CD4-positive, alpha-beta T cell treated with Interleukin-10 for 1 hour (primary cell): ENCODE measurements around the gene CD247.

ENCODE experiments used
- DNase-seq: peaks from one replicate; pipeline ENCODE4 v3.0.0-alpha.2; 2020

Gene CD247

DNA sequence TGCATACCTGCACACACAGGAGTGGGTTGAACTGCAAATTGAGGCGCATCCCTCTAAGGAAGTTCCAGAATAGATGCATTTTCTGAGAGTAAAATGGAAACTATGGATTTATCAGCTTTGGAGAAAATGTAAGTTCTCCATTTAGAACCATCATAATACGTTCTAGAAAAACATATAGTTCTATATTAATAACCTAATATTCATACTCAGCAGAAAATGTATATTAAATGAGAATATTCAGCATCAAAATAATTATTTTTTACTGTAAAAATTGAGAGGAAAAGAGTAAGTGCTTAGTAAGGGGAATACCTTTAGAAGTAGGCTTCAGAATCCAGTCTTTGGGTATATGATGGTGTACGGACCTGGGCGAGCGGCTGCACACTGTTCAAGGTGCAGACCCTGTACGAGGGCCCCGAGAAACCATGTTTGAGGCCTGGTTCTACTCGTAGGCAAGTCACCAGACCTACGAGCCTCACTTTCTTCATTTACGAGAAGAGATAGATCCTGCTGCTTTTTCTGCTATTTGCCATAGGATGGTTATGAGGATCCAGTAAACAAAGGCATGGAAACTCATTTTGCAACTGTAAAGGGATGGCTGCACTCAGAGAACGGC is 6.8 kb downstream of the CD247 start:
- no peak for DNase-seq

DNA sequence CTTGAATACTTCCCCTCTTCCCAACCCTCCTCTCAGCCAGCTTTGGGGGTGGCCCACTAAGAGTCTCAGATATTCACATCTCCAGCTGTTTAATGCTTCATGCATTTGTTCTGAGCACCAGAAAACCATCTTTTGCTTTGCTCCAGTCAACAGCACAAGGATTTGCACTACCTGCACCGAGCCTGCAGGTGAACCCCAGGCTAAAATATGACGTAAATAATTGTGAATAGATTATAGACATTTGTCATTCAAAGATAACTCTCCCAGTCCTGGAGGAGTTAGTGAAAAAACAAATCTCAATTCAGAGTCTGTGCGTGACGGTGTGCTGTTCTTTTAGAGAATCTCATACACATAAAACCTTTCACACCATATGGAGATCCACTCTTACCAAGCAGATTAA is 7.4 kb downstream of the CD247 start:
- DNase-seq = no peak

DNA sequence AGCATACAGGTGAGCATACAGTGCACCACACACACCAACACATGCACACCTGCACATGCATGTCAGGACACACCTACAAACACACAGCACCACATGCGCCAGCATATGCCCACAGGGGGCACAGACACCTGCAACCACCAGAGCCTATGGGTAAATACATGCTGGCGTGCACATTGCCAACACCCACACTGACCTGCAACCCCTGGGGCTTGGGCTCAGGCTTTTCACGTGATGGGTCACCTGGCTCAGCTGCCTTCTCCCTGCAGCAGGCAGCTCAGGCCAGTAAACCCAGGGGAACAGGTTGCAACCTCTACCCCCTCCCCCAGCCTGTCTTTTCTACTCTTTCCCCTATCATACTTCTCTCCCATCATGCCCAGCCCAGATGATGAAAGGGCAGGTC is 8.1 kb downstream of the CD247 start:
- no peak for DNase-seq

DNA sequence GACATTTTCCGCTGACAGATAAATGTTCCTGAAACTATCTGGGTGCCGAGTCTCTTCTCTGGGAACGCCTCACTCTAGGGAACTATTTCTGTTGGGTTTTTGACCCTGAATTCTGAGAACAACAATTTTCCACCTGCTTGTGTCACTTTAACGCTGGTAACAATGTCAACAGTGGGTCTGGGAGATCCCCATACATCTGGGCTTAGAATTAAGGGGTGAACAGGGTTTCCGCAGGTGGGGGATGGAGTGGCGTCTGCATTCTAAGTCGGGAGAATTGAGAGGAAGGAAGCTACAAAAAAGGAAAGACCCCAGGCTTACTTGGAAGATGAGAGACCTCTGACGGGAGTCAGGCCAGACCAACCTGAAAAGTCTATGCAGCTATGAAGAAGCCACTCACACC is 8.7 kb downstream of the CD247 start:
- peak; percentile 47 for DNase-seq

DNA sequence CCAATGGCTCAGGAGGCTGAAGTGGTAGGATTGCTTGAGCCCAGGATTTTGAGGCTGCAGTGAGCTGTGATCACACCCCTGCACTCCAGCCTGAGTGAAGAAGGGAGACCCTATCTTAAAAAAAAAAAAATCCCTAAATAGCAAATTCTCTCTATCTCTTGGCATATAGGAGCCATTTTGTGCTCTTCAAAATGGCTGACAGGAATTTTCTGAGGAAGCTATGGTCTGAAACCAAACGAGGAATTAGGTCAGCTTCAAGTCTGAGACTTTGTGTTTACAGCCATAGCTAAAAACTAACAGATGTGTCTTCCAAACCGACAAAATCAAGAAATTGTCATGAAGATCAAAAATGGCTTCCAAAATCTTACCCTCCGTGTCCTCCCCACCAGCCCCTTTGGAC is 10.6 kb downstream of the CD247 start:
- no peak for DNase-seq

DNA sequence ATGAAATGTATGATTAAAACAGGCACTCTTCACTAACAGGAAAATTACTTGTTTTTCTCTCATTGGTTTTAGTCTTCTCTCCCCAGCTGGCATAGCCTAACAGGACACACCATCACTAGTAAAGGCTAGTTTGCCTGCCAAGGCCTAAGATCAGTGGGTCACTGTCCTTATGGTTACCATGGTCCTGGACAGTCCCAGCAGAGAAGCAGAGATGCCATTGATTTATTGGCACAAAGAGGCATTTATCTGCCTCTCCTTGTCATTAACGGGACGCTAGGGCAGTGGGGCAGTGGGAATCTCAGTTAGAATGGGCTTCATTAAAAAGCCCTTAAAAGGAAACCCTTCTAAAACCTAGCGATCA is 13.9 kb downstream of the CD247 start:
- DNase-seq = no peak

DNA sequence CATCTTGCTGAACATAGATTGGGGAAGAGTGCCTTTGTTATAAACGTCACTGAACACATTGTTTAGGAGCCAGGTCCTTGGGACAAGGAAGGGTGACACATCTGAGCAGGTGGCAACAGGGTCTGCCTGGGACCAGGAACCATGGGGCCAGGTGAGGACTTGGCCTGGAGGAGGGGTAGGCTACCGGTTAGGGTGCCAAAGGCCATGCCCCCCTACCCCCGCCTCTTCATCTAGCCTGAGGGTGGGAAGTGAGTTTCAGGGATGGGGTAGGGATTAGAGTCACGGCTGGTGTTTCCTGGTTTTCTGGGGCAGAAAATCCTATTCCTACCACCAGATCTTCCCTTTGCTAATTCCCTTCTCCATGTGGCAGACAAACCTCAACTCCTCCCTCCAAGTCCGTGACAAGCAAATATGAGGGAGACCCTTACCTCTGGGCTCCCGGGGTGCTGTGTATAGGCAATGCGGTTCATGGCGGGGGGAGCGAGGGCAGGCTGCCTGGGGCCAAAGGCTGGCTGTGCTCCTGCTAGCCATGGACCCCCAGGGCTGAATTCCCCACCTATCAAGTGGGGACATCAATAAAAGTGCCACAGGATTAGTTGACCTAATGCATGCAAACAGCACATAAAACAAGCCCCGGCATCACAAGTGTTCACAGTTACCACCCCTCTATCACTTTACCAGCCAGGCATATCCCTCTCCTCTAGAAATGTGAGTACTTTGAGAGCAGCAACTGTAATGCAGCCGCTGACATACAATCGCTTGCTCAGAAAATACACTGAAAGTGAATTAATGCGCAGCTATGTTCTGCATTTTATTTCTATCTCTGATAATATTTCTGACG is 14.5 kb downstream of the CD247 start:
- no peak for DNase-seq

DNA sequence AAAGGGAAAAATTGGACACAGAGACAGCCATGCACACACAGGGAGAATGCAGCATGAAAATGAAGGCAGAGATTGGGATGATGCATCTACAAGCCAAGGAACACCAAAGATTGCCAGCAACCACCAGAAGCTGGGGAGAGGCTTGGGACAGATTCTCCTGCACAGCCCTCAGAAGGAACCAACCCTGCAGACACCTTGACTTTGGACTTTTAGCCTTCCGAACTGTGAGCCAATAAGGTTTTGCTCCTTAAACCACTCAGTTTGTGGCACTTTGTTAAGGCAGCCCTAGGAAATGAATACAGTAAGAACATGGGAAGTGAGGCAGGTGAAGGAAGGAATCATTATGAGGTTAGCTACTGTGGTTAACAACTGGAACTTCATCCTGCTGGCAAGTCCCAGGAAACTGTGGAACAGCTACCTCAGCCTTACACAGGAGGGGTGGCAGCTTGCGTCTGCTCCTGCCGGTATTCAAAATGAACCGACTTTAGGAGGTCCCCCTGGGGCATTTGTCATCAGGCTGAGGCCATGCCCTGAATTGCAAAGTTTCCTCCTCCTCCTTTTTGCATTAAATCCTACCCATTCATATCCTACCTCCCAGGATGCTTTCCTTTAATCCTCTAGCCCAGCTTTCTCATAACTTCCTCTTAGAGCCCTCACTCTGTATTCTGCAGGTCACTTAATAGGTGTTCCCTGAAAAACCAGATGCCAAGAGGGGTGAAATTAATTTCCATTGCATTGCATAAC is 15.4 kb downstream of the CD247 start:
- DNase-seq = no peak

DNA sequence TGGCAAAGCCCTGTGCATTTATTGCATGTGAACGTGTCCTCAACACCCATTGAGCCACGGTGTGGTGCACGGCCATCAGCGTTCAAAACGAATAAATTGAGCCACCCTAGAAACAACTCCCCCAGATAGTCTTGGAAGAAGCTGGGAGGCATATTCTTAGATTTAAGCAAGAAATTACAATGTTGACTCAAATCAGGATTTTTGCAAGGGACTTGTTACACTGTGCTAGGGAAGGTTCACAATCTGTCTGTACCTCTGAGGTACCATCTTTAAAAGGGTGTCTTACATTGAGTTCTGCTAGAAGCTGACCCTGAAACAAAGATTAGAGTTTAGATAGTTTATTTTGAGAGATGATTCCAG is 16.2 kb downstream of the CD247 start:
- no peak for DNase-seq

DNA sequence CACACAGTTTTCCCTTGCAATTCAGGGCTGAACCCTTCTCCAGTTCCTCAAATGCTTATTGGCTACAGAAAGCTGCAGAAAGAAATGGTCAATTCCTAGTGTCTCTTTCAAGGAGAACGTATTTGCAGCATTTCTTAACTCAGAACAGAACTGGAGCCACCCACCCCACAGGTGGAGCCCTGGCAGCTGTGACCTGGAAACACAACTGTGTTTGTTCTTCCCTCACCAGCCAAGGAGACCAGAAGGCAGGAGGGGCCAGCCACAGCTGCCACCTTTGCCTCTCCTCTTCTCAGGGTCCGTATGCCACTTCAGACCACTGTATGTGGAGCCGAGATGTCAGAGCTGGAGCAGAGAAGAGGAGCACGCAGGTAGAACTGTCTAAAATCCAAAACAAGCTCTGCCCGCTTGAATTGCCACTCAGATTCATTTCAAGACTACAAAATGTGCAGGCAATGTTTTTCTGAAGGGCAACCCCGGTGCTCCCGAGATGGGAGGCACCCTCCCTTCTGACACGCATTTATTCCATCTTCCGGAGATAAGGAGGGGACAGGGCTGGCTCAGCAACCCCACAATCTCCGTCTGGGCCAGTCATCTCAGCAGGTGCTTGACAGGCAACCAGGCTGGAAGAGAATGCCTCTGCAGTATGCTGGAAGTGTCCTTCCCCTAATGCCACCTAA is 16.7 kb downstream of the CD247 start:
- no peak for DNase-seq

DNA sequence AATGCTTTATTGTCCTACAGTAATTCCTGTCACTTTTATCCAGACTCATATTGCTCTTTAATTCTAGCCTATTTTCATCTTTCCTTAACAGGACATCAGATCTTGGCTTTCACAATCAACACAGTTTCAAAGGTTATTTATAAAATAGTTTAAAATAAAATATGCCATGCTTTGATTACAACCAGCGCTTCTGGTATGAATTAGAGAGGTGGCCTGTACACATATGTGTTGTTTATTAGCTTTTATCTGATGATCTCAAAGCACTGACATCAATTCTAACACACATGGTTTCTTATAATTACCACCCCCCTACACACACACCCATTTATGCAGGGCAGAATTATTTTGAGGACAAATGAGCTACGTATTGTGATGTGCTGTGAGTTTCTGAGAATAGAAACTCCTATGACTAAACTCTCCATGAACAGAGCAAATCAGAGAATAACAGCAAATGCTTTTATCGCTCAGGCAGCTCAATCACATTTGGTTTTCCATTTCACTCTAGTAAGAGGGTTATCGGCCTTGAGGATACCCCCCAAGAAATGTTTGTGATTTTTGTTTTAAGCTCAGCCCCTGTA is 18.0 kb downstream of the CD247 start:
- peak; percentile 45 for DNase-seq

DNA sequence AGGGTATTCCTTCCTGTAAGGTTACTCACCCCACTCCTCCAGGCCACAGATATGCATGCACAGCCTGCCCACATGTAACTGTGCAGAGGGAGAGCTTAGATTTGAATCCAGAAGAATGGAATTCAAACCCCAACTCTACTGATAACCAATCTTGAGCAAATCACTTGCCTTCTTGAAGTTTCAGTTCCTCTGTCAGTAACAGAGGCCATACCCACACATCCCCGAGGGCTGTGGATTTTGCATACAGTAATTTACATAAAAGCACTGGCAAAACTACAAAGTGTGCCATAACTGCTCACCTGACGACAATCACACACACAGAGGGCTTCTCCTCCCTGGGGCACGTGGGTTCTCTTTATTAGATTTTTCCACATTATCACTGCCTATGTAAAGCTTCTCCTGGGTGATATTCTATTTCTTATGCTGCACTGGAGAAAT is 18.6 kb downstream of the CD247 start:
- no peak for DNase-seq

DNA sequence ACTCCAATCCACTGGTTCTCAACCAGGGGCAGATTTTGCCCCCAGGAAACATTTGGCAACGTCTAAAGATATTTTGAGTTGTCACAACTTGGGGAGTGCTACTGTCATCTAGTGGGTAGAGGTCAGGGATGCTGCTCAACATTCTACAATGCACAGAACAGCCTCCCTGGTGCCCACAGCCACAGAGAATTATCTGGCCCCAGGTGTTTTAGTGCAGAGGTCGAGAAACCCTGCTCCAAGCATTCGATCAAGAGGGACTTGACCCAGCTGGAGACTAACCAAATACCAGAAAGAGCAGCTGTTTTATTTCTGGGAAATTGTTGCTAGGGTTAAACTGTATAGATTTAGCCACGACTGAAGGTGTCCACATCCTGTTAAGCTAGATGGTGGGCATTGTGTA is 19.2 kb downstream of the CD247 start:
- no peak for DNase-seq

DNA sequence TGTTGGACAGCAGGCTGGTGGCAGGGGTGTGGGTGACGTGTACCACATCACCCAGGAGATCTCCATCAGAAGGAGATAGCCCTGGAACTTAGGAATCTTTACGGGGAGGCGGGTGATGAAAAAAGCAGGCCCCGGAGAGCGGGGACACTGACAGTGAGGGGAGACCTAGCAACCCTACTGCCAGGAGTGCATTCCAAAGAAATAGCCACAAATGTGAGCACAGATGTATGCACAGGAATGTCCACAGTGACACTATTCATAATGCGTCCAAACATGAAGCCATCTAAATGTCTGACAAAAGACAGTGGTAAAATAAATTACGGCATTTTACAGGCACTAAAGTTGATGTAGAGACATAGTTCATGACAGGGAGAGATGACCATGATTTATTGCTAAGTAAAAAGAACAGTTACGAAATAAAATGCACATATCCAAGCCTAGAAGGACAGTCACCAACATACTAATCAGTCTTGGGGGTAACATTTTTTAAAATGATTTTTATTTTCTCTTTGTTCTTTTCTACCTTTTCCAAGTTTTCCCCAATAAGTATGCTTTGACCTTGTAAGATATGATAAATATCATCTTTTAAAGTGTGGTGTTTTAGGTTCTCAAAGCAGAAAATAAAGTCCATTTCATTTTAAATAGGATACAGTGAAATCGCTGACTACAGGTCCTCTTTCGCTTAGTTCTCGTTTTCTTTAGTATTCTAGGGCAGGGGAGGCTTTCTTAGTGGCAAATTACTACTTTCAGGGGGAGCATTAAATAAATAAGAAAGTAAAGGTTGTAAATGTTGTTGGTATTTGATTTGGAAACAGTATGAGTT is 21.3 kb downstream of the CD247 start:
- no peak for DNase-seq

DNA sequence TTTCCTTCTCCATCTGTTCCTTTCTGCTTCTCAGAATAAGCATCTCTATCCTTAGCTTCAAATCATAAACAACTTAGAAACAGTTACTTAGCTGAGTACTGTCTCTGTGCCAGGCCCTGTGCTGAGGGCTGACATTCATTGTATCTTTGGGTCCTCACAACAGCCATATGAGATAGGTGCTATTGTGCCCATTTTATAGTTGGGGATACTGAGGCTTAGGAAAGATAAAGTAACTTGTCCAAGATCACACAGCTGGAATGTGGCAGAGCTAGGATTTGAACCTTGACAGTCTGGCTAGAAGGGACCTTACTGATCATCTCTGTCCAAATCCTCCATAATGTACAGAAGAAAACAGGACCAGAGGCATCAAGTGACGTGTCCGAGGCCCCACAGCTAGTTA is 25.0 kb downstream of the CD247 start:
- DNase-seq = no peak

DNA sequence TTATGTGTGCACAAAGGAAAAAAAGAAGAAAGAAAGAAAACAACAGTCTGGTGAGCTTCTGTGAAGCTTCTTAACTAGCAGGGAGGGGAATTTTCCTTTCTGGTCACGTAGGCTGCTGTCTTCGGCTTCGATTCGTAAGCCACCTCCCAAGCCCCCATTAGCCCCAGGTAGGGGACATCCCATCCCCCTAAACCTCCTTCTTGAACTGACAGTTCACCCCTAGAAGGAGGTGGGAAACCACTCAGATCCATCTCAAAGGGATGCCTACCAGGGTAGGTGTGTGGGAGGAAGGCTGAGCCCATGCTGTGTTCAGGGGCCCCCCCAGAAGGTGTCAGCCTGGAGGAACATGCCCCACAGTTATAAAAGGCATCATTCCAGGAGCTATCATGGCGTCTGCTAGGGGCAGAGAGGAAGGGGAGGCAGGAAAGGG is 25.8 kb downstream of the CD247 start:
- peak; percentile 63 for DNase-seq

DNA sequence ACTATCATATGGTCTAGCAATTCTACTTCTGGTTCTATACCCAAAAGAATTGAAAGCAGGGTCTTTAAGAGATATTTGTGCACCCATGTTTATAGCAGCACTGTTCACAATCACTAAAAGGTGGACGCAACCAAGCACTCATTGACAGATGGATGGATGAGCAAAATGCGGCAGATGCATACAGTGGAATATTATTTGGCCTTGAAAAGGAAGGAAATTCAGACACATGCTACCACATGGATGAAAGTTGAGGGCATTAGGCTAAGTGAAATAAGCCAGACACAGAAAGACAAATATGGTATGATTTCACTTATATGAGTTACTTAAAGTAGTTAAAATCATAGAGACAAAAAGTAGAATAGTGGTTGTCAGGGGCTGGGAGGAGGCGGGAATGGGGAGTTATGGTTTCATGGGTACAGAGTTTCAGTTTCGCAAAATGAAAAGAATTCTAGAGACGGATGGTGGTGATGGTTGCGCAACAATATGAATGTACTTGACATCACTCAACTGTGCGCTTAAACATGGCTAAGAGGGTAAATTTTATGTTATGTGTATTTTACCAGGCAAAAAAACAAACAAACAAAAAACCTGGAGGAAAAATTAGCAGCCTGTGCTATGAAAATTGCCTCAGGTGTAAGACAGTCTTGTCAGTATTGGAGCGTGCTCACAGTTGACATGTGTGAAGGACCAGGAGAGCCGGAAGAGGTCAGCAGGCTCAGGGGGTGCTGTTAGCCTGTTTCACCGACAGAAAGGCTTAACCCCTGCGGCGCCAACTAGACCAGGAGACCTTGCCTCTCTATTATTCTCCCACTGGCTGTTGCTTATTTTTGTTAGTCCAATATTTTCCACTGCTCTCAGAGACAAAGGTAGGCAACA is 26.5 kb downstream of the CD247 start:
- DNase-seq = peak; percentile 39

DNA sequence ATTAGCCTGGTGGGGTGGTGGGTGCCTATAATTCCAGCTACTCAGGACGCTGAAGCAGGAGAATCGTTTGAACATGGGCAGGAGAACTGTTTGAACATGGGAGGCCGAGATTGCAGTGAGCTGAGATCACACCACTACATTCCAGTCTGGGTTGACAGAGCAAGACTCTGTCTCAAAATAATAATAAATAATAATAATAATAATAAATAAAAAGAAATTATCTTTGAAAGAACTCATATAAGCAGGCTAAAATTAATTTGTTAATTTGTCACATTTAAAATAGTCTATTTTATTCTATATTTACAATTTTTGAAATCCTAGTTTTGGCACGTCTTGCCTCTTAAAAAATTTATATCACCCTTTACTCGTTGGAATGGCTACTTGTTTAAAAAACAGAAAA is 27.6 kb downstream of the CD247 start:
- no peak for DNase-seq

DNA sequence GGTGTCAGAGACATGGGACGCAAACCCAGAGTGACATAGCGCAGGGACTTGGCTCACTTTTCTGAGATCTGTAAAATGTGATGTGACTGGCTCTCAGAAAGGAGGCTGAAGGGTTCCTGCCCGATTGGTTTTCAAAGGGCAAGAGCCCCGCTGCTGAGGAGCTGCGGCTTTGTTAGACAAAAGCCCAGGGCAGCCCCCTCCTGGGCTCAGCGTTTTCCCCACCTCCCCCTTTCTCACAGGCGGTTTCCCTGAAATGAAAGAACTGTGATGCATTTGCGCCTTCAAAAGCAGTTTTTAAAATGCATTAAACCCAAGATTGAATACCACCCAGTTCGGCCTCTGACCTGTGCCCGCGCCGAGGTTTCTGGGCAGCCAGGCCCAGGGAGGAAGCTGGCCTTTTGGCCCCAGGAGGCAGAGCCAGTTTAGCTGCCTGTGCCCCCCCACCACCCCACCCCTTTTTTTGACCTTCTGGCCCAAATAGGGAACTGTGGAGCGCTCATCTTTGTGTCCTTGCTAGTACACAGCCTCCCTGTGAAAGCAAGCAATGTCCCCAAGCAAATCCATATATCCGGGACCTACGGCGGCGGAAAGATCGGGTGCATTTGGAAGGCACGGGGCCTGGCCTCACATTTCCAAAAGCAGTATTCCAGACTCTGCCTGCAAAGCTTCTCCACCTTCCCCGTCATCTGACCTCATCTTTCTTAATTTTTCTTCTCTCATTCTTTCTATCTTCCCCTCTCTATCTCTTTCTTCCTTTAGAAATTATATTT is 28.6 kb downstream of the CD247 start:
- peak; percentile 73 for DNase-seq

DNA sequence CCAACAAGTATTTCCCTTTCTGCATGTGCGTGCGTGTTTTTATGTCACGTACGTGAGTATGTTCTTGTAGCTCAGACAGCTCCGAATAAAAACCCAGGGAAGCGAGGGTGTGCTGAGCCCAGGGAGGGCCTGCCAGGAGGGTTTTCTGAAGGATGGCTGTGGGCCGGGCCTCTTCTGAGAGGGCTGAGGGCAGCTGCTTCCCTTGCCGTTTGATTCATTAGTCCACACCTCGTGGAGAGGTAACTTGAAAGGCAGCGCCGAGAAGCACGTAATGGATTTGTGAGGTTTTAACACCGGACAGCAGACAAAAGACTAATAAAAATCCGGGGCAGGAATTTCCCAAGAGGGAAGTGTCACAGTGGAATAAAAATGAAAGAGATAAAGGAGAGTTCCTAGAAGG is 29.5 kb downstream of the CD247 start:
- DNase-seq = no peak
